NCI-H2107 treated with DMSO at 0.1 percent for 48 hours (cell line): ENCODE data around the gene CPNE2.
"Not testable (repeated sequence)": the region's sequence is repeated elsewhere in the genome, so short reads cannot be mapped to it uniquely, and the experiment has no call there.

Experiments used
- DNase-seq: peaks from one replicate; lab custom pipeline; 2025; ENCODE audit not compliant: unreplicated experiment; lab: John Stamatoyannopoulos, UW

CPNE2 gene

DNA sequence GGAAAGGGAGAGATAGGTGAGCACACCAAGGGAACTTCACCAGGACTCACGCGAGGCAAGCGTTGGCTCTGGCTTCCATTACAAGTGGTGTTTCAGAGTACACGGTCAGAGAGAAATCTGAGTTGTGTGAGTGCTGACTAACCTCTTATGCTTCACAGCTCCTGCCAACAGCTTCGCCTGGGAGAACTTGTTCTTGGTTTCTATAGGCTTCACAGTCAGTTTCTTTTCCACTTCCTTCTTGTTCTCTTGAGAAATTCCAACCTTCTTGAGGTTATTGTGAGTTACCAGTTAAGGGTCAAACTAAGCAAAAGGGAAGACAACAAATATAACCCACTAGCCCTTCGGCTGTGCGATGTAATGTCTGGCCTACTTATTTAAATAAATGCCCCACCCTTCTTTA lies 74.6 kb downstream of the CPNE2 start:
- DNase-seq: peak; percentile 27

DNA sequence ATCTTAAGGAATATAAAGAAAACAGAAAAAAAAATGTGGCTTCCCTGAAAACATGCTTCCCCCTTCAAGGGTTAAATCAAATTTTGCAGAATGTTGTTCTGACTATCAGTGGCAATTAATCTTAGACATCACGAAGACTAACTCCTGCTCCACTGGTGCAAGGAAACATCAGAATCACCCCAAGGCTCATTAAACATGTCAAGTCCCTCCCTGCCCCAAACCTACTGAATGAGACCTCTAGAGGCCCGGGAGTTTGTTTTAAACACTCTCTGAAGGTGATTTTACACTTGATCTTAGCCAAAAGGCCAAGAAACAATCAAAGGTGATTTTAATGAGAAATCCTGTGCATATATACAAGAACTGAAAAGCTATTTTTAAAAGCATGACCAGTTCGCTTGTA lies 75.2 kb downstream of the CPNE2 start:
- no peak for DNase-seq

DNA sequence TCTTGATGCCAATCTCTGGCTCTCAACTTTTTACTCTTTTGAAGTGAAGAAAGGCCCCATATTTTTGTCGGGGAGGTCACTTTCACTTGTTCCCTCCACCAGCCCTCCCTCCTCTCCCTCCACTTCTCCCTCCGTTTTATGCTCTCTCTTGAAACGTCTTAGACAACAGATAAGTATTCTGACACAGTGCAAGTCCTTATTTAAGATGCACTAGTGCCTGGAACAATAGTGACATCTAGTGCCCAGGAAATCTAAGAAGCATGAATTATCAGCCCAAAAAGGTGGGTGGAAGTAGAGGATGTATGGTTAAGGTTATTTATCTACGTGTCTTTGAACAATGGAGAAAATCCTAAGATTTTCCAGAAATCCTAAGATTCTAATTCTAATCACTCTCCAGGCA lies 75.6 kb downstream of the CPNE2 start:
- peak; percentile 67 for DNase-seq

DNA sequence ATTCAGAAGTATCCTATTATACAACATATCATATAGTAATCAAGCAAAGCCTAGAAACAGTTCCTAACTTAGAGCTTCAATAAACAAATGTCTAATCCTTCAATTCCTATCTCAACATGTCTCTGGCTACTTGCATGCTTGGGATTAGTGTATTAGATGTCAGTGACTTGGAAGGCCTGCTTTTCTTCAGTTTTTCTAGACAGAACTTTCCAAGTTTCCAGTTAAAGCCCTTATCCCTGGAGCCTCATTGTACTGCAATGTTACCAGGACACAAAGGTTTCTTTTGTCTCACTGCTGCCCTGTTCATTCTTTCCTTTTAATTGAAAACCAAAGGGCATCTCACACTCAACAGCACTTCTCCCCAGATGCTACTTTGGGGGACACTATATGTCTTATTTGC lies 76.9 kb downstream of the CPNE2 start:
- no peak for DNase-seq

GRCh38 chr16:57172721-57173290 lies 80.4 kb downstream of the CPNE2 start:
- DNase-seq: no peak

DNA sequence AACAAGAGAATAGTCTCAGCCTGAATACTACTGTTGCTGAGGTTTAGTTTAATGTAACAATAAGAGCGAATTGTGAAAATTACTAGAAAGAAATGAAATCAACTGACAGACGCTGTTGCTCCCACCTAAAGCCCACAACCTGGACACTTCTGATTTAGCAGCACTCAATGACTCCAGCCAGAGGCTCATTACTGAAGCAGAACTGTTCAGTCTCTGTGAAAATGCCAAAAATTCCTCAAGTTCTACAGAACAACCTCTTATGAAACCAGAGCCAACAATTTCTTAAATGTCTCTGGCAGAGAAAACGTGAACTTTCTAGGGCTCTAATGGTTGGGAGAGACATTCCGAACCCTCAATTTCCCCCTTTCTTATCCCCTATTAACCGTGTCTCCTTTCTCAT lies 83.5 kb downstream of the CPNE2 start:
- no peak for DNase-seq

- DNase-seq: no peak
Observed at GRCh38 chr16:57178196-57178595, 85.8 kb downstream of the CPNE2 start.

- no peak for DNase-seq
Observed at GRCh38 chr16:57178793-57179212, 86.4 kb downstream of the CPNE2 start.

- no peak for DNase-seq
Observed at GRCh38 chr16:57179215-57179828, 86.9 kb downstream of the CPNE2 start.

DNA sequence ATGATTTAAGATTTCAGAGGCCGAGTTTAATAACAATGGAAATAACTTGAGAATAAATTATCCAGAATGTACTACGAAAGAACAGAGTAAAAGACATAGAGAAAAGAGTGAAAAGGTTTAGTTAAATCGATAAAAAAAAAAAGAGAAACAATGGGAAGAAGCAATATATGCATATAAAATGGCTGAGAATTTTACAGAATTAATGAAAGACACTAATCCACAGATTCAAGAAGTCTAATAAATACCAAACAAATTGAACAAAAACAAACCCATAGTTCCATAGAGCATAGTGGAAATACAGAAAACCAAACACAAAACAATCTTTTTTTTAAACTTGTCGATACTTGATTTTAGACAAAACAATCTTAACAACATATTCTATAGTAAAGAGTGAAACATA lies 91.7 kb downstream of the CPNE2 start:
- no peak for DNase-seq

GRCh38 chr16:57184887-57185445 lies 92.6 kb downstream of the CPNE2 start:
- DNase-seq: no peak

GRCh38 chr16:57185446-57185944 lies 93.1 kb downstream of the CPNE2 start:
- no peak for DNase-seq

- DNase-seq: peak; percentile 99
Observed at GRCh38 chr16:57185945-57186871, 93.8 kb downstream of the CPNE2 start, which contains the start of the genes PSME3IP1 and RSPRY1. PSME3IP1 (minus strand) TSS chr16:57186039; CDS start chr16:57173854, 12,185 bp downstream. RSPRY1 (plus strand) TSS chr16:57186329; CDS start chr16:57204659, 18,330 bp downstream.

DNA sequence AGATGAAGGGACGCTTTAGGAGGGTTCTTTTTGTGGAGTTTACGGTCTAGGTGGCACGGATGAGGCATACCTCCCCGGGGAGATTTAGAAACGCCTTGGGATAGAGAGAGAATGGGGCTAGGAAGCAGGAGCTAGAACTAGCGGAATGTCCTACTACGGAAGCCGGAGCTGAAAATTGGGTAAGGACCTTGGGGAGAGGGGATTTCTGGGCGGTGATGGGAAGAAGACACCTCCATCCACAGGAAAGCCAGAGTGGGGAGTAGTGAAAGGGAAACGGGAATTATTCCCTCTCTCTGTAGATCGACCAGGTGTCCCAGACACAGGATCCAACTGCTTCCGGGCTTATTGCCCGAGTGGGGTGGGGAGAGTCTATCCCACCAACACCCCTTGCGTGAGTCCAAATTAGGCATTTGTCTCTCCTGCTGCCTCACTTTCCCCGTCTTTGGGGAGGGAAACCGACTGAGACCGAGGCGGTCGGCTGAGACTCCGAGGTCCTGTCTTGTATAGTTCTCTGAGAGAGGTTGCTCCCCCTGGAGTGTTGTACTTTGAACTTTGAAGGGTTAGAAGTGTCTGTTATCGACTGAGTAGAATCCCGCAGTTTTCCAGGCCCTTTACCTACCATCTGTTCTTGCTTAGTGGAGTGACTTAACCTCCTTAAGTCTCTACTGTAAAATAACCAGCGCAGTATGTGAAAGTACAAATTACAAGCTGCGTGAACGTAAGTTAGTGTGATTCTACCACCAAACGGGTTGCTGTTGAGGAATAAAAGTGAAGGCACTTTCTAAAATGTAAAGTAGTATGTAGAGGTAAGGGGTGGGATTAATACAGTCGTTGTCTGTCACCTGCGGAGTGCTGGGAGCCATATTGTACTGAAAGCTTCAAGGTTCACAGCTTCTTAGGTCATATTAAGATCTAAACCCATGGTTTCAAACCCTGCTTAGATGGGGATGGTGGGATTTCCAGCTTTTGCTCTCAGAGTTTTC lies 94.8 kb downstream of the CPNE2 start:
- peak; percentile 20 for DNase-seq

GRCh38 chr16:57187902-57188710 lies 95.7 kb downstream of the CPNE2 start:
- not testable (repeated sequence) for DNase-seq

DNA sequence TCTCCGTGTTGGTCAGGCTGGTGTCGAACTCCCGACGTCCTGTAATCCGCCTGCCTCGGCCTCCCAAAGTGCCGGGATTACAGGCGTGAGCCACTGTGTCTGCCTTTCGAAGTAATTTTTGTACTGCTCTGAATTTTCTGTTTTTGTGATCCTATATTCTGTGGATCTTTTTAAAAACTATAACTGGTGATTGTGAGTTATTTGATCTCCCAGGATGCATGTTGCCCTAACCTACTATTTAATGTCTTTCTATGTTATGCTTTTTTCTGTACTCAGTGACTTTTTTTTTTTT lies 96.3 kb downstream of the CPNE2 start:
- no peak for DNase-seq

DNA sequence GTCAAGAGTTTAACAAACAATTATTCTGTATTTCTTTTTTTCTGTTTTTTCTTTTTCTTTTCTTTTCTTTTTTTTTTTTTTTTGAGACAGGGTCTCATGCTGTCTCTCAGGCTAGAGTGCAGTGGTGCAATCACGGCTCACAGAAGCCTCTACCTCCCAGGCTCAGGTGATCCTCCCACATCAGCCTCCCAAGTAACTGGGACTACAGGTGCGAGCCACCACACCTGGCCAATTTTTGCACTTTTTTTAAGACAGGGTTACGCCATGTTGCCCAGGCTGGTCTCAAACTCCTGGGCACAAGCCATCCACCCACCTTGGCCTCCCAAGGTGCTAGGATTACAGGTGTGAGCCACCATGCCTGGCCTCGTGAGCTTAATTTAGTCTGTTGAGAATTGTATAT lies 97.1 kb downstream of the CPNE2 start:
- DNase-seq: not testable (repeated sequence)

DNA sequence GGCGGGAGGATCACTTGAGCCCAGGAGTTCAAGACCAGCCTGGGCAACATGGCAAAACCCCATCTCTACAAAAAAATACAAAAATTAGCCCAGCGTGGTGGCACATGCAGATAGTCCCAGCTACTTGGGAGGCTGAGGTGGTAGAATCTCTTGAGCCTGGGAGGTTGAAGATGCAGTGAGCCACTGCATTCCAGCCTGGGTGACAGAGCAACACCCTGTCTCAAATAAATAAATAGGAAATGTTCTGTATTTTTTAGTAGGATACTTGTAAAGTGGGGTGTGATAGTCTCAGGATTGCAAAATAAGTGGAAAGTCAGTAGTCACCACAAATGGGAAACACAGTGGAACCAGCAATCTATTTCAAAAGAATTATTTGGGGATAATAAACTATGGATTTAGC lies 97.8 kb downstream of the CPNE2 start:
- DNase-seq: no peak

GRCh38 chr16:57191056-57191571 lies 98.7 kb downstream of the CPNE2 start:
- DNase-seq: no peak
